Limb (tissue), 2 donors: ENCODE data around the gene C7orf57.
"Not testable (repeated sequence)": the region's sequence is repeated elsewhere in the genome, so short reads cannot be mapped to it uniquely, and the experiment has no call there.

Experiments used
- DNase-seq, 2 donors: peaks; one replicate each; pipeline ENCODE4 v3.0.0-alpha.2; 2016; ENCODE audit errors: extremely low spot score in 2 of 2

Gene C7orf57

DNA sequence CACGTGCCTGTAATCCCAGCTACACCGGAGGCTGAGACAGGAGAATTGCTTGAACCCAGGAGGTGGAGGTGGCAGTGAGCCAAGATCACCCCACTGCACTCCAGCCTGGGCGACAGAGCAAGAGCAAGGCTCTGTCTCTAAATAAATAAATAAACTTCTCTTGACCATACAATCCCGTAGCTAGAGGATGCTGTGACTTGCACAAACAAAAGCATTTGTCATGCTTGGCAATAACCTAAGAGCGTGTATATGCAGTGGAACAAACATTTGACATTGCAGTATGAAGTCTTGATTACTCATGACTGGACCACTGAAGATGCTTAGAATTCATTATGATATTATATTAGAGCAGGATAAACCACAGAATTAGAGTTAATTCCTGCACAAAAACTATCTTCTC lies 1.4 kb upstream of the C7orf57 start:
- no peak for DNase-seq

DNA sequence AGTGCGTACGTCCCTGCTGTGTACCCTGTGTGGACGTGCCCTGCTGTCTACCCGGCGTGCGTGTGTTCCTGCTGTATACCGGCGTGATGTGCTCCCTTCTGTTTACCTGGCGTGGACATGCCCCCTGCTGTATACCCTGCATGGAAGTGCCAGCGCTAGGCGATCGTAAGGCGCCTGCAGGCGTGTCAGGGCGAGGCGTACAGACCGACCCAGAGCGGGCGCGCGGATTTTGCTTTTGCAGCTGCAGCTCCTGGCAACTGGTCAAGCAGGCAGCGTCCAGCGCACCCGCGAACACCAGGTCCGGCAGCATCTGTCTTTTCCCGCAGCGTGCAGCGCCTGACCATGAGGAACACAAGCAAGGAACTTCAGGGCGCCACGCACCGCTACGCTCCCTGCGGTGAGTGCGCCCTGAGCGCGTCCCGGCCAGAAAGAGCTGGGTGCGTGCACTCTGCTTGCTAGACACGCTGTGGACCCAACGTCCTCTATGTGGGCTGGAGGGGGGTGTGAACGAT lies 680 bp downstream of the C7orf57 start:
- DNase-seq, result peak; percentile 14 to 59

GRCh38 chr7:48038815-48039506 lies 3.6 kb downstream of the C7orf57 start:
- no peak for DNase-seq

- no peak for DNase-seq
Observed at GRCh38 chr7:48040944-48041652, 5.8 kb downstream of the C7orf57 start.

DNA sequence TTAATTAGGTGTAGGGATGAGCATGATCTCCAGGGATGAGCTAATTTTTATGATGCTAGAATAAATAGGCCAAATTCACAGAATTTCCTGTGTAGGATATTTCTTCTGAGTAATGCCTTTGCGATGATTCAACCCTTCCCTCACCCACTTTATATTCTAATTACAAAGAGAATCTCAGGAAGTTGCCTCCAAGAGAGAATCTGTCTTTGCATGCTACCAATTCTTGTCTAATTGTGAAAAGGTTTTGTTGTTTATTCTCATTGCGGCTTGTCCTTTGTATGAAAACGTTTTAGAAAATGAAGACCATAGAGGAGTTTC lies 6.3 kb downstream of the C7orf57 start:
- no peak for DNase-seq

DNA sequence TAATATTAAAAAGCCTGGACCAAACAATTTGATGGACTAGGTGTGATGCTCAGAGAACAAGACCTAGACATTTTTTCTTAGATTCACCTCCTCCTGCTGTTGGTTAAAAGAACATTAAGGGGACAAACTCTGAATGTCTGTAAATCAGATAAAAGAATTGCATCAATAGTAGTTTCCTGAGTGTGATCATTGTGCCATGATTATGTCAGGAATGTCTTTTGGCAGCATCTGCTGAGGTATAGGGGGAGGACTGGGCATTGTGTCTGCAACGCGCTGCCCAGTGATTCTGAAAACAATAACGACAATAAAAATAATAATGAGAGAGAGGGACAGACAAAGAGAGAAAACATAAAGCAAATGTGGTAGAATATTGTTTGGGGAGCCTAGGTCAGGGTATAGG lies 6.9 kb downstream of the C7orf57 start:
- no peak for DNase-seq

GRCh38 chr7:48042636-48043035 lies 7.3 kb downstream of the C7orf57 start:
- DNase-seq, result no peak

DNA sequence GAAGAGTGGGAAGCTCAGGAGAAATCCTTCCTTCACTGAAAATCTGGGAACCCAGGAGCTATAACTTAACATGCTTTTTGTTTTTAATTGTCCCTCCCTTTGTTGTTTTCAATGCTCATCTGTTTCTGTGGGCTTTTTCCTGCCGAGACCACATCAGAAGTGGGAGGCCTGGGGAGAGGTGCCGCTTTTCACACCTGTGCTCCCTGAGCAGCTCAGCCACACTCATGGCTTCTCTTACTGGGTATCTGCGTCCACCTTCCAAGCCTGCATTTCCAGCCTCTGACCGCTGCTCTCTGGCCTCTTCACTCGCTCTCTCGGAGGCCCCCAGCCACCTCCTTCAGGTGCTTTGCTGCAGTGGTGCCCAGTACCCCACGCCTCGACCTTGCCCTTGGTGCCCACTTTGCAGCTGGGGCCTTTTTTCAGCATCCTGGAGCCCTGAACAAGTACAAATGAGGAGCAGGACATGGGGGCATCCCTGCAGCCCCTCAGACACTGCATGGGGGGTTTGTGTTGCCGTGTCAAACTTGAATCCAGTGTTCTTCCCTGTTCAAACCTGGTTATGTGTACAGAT lies 9.9 kb downstream of the C7orf57 start:
- no peak for DNase-seq

- no peak for DNase-seq
Observed at GRCh38 chr7:48046458-48046857, 11.1 kb downstream of the C7orf57 start.

DNA sequence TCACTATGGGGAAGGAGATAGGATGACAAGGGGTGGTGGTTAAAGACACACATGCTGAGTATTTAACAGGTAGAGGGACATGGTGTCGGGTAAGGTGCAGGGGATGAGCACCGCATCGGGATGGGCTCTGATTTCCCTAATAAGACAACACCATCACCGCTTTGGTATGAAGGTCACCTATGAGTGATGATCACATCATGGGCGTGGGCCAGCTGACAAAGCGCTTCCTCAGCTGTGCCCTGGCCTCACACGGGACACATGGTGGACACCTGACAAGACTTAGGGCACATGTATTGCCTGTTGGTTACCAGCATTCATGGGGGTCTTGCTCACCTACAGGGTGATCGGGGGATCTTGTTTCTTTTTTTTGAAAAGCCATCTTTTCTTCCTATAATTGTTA lies 12.8 kb downstream of the C7orf57 start:
- no peak for DNase-seq

DNA sequence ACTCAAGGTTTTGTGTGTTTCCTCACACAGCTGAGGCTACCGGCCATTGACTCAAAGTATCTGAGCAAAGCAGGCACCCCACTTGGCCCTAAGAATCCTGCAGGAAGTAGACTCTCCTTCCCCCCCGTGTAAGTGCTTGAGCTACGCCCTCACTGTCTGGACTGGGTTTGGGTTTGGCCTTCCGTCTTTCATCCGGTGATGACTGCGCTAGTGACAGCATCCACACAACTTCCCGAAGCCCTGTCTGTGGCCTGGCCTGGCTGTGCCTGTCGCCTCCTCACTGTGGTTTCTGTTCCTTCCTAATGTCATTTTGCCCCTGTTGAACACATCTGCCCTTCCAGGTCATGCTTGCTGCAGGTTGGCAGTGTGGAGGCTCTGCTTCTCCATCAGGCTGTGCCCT lies 14.5 kb downstream of the C7orf57 start:
- no peak for DNase-seq

DNA sequence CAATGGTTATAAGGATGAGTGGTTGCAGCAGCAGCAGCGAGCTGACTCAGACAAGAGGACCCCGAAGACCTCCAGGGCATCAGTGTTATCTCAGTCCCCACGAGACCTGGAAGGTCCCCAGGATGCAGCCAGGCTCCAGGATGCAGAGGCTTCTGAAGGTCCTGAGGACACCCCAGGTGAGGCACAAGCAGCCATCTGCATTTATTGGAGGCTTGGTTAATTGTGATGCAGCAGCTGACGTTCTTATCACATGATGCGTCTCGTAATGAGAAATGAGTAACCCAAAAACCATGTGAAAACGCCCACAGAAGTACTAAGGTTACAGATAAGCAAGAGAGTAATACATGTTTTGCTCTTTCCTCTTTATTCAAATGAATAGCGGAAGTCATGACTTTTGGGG lies 17.4 kb downstream of the C7orf57 start:
- DNase-seq, result no peak

GRCh38 chr7:48053736-48054135 lies 18.4 kb downstream of the C7orf57 start:
- no peak for DNase-seq

- DNase-seq, result no peak
Observed at GRCh38 chr7:48058990-48059389, 23.6 kb downstream of the C7orf57 start.

- DNase-seq, result no peak
Observed at GRCh38 chr7:48059706-48060105, 24.4 kb downstream of the C7orf57 start.

- DNase-seq, result no peak
Observed at GRCh38 chr7:48063985-48064384, 28.6 kb downstream of the C7orf57 start.

DNA sequence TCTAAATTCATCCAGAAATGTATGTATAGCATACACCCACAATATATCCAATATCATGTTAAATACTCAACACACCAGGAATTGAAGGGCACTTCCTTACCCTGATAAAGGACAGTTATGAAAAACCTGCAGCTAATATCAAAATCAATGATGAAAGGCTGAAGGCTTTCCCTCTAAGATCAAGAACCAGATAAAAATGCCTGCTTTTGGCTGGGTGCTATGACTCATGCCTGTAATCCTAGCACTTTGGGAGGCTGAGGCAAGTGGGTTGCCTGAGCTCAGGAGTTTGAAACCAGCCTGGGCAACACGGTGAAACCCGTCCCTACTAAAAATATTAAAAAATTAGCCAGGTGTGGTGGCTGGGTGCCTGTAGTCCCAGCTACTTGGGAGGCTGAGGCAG lies 32.1 kb downstream of the C7orf57 start:
- no peak for DNase-seq

DNA sequence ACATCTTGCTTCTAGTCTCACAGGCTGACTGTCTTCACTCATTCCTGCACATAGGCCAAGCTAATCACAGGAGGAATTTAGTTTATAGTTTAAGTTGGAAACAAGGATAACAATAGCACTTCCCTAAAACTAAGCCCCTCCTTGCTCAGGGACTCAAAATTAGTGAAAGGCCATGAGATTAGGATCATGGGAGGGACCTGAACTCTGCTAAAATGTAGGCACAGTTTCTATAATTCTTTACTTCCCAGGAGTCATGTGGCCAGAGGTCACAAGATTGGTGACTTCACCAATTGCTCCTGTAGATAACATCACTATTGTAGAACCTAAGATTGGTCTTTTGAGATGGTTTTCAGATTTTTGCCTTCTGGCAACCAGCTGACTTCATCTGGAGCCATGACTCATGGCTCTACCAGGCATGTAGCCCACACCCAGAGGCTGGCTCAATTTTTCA lies 38.9 kb downstream of the C7orf57 start:
- DNase-seq, result no peak

DNA sequence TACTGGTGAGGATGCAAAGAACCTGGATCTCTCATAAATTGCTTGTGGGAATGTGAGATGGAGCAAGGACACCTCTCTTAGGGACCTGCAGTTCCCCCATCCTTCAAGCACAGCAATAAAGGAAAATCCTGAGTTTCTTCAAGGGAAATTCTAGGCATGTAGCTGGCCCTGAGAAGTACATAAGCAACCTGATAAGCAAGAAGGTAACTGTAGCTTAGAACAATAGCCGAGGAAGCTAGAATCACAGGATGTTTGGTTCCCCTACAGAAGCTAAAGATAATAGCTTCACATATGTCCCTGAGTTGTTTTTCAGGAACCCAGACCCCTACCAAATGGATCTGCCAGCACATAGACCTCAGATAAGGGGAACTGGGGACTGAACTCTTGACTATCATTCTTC lies 42.1 kb downstream of the C7orf57 start:
- no peak for DNase-seq

DNA sequence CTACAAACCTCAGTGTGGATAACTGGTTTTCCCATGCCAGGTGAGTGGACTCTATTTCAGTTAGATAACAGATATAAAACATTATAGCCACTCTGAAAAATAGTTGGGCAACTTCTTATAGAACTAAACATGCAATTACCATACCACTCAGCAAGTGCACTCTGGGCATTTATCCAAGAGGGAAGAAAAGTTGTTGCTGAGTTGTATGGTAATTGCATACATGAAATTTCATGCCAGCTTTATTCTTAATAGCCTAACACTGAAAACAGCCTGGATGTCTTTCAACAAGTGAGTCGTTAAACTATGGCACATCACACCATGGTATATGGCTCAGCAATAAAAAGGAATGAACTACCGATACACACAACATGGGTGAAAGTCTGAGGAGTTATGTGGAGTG lies 43.1 kb downstream of the C7orf57 start:
- DNase-seq, result no peak

DNA sequence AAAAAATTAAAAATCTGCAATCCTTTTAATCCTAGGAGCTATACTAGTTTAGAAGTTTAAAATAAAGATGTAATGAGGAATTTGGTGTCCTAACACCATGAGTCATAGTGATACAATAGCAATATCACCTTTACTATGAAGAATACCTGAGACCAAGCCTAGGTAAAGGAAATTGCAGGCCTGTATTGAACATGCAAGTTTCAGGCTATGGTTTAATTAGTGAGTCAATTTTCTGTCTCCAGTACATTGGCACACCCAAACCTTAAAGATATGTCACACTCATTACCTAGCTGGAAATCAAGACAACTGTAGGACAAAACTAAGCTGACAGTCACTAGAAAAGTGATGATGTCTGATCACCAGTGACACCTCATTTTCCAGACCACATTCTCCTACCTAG lies 47.0 kb downstream of the C7orf57 start:
- not testable (repeated sequence) for DNase-seq

GRCh38 chr7:48083114-48083830 lies 47.9 kb downstream of the C7orf57 start:
- DNase-seq, result no peak
